Measurements from ENCODE around the gene SLC26A1. TPM values are rescaled to one million over a fixed set of nuclear protein-coding genes. Genes with fewer than 3 reads are reported as not detected.

The SLC26A1 gene
- total and polyA plus RNA-seq, 2 donors (not counting 3 experiments of a cell fraction or from before 2014, with no cell fraction given): 0.10 TPM; not detected in 1

- Histone ChIP-seq H3K4me1 (ENCODE audit: control insufficient read depth, extremely low read depth, insufficient read depth, low read length) (no peaks in the 10 kb centered on the region), H3K79me2 (ENCODE audit: control insufficient read depth, insufficient read depth, low read length) (no peaks in the 10 kb centered on the region), H3K27ac (ENCODE audit: insufficient read depth, low read depth, low read length) (no peak overlapping the region), H3K9ac (replicated peaks; ENCODE audit: extremely low read depth, insufficient read depth, low read length) (no peak overlapping the region), H3K9me1 (replicated peaks; ENCODE audit: control insufficient read depth, extremely low read depth, insufficient read depth, low read length) (no peaks in the 10 kb centered on the region), H3K4me2 (ENCODE audit: insufficient read depth, low read length) (no peak overlapping the region), H3K36me3 (ENCODE audit: control insufficient read depth in 2 of 2, extremely low read depth in 1 of 2, insufficient read depth in 2 of 2, low read length in 2 of 2) (no peaks in the 10 kb centered on the region), H3K9me3 (replicated peaks; ENCODE audit: control insufficient read depth, insufficient read depth, low read length) (no peaks in the 10 kb centered on the region), H3K4me3 (replicated peaks in 1 of 3; ENCODE audit: insufficient read depth in 1 of 3, low read depth in 1 of 3, low read length in 3 of 3) (no peak overlapping the region), H2AFZ (ENCODE audit: low read depth, low read length) (no peak overlapping the region), H3K27me3 (ENCODE audit: control insufficient read depth in 2 of 2, insufficient read depth in 2 of 2, low read length in 2 of 2) (no peaks in the 10 kb centered on the region), H4K20me1 (replicated peaks; ENCODE audit: control insufficient read depth, extremely low read depth, insufficient read depth, low read length) (no peaks in the 10 kb centered on the region)
- intact Hi-C loops (cut with micrococcal nuclease): no loop called here
- no peak for TF ChIP-seq FOS (IDR thresholded peaks at IDR 0.05; ENCODE audit: borderline replicate concordance, insufficient read depth, low read length)
- no peak for TF ChIP-seq POLR2AphosphoS5 (IDR thresholded peaks at IDR 0.05; ENCODE audit: insufficient read depth, low read depth, low read length)
- TF ChIP-seq, protein P1, sequence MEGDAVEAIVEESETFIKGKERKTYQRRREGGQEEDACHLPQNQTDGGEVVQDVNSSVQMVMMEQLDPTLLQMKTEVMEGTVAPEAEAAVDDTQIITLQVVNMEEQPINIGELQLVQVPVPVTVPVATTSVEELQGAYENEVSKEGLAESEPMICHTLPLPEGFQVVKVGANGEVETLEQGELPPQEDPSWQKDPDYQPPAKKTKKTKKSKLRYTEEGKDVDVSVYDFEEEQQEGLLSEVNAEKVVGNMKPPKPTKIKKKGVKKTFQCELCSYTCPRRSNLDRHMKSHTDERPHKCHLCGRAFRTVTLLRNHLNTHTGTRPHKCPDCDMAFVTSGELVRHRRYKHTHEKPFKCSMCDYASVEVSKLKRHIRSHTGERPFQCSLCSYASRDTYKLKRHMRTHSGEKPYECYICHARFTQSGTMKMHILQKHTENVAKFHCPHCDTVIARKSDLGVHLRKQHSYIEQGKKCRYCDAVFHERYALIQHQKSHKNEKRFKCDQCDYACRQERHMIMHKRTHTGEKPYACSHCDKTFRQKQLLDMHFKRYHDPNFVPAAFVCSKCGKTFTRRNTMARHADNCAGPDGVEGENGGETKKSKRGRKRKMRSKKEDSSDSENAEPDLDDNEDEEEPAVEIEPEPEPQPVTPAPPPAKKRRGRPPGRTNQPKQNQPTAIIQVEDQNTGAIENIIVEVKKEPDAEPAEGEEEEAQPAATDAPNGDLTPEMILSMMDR (IDR thresholded peaks at IDR 0.05; ENCODE audit: extremely low read depth in 1 of 2, insufficient read depth in 1 of 2, low read depth in 1 of 2, low read length in 2 of 2): no peak
- no peak for TF ChIP-seq POLR2A (IDR thresholded peaks at IDR 0.05; ENCODE audit: low read depth, low read length)
- TF ChIP-seq JUN (IDR thresholded peaks at IDR 0.05; ENCODE audit: borderline replicate concordance, insufficient read depth, insufficient read length, low read depth): no peak
- TF ChIP-seq MYC (IDR thresholded peaks at IDR 0.05; ENCODE audit: low read depth, low read length): no peak
- no peak for TF ChIP-seq EZH2 (IDR thresholded peaks at IDR 0.05; ENCODE audit: borderline replicate concordance, low read depth, low read length, severe bottlenecking)
- TF ChIP-seq GATA2 (IDR thresholded peaks at IDR 0.05; ENCODE audit: insufficient read depth, insufficient read length, low read depth, low read length): no peak
- TF ChIP-seq, protein P2, sequence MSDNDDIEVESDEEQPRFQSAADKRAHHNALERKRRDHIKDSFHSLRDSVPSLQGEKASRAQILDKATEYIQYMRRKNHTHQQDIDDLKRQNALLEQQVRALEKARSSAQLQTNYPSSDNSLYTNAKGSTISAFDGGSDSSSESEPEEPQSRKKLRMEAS (IDR thresholded peaks at IDR 0.05; ENCODE audit: insufficient read depth, insufficient read length): no peak
- DNase-seq (ENCODE audit: low read depth, low spot score): no peak
- no peak for FAIRE-seq
- dilution Hi-C loops (cut with MboI; ENCODE audit: extremely low pct_ligation_motif_present, low sequenced_read_pairs): no loop called here
- POLR2A ChIA-PET: no interaction called here
- CTCF ChIA-PET: no interaction called here
- BruUV-seq (replicated peaks): no TSS peak
These were observed 39.7 kb upstream of the SLC26A1 start for GRCh38 chr4:1032861-1033260.

Measured in endothelial cell of umbilical vein (primary cell).